Measurements from ENCODE around the gene GALR3.

The GALR3 gene

GRCh38 chr22:37824674-37825641, 1.8 kb downstream of the GALR3 start:
- no peak for DNase-seq (ENCODE audit: low read depth in 2 of 2)

GRCh38 chr22:37827056-37827455, 3.9 kb downstream of the GALR3 start:
- no peak for DNase-seq (ENCODE audit: low read depth in 2 of 2)

GRCh38 chr22:37830093-37830842, 7.1 kb downstream of the GALR3 start:
- DNase-seq (ENCODE audit: low read depth in 2 of 2): no peak

- no peak for DNase-seq (ENCODE audit: low read depth in 2 of 2)
Measured at GRCh38 chr22:37831472-37831871, 8.3 kb downstream of the GALR3 start.

GRCh38 chr22:37832022-37832857, 9.1 kb downstream of the GALR3 start:
- no peak for DNase-seq (ENCODE audit: low read depth in 2 of 2)

- DNase-seq (ENCODE audit: low read depth in 2 of 2): no peak
Measured at GRCh38 chr22:37842015-37842793, 19.0 kb downstream of the GALR3 start.

GRCh38 chr22:37843741-37844089, 20.5 kb downstream of the GALR3 start:
- peak in 1 of 2 donors; percentile 32 for DNase-seq (ENCODE audit: low read depth in 2 of 2)

GRCh38 chr22:37844904-37845329, 21.7 kb downstream of the GALR3 start:
- DNase-seq (ENCODE audit: low read depth in 2 of 2): no peak

GRCh38 chr22:37846433-37846832, 23.3 kb downstream of the GALR3 start:
- no peak for DNase-seq (ENCODE audit: low read depth in 2 of 2)

- no peak for DNase-seq (ENCODE audit: low read depth in 2 of 2)
Measured at GRCh38 chr22:37848587-37849088, 25.5 kb downstream of the GALR3 start.

- DNase-seq (ENCODE audit: low read depth in 2 of 2): peak; percentile 73 to 85
Measured at GRCh38 chr22:37849089-37849751, 26.0 kb downstream of the GALR3 start, which contains the start of gene EIF3L. EIF3L (plus strand) TSS chr22:37849419; CDS start chr22:37849450, 31 bp downstream.

GRCh38 chr22:37850801-37851200, 27.6 kb downstream of the GALR3 start:
- no peak for DNase-seq (ENCODE audit: low read depth in 2 of 2)

GRCh38 chr22:37852418-37852817, 29.2 kb downstream of the GALR3 start:
- DNase-seq (ENCODE audit: low read depth in 2 of 2): no peak

GRCh38 chr22:37854946-37855345, 31.8 kb downstream of the GALR3 start:
- no peak for DNase-seq (ENCODE audit: low read depth in 2 of 2)

- DNase-seq (ENCODE audit: low read depth in 2 of 2): no peak
Measured at GRCh38 chr22:37855462-37855861, 32.3 kb downstream of the GALR3 start.

- DNase-seq (ENCODE audit: low read depth in 2 of 2): no peak
Measured at GRCh38 chr22:37860796-37861421, 37.7 kb downstream of the GALR3 start.

- no peak for DNase-seq (ENCODE audit: low read depth in 2 of 2)
Measured at GRCh38 chr22:37862570-37863325, 39.6 kb downstream of the GALR3 start.

- DNase-seq (ENCODE audit: low read depth in 2 of 2): no peak
Measured at GRCh38 chr22:37865510-37865909, 42.3 kb downstream of the GALR3 start.

GRCh38 chr22:37870273-37870672, 47.1 kb downstream of the GALR3 start:
- DNase-seq (ENCODE audit: low read depth in 2 of 2): no peak

All from stimulated activated CD8-positive, alpha-beta memory T cell treated with anti-CD3 and anti-CD28 coated beads, Interleukin-7, amount 100 ng/mL, for 4 hours (primary cell).